ENCODE measurements around the gene SSNA1. TPM values are rescaled to one million over a fixed set of nuclear protein-coding genes. Genes with fewer than 3 reads are reported as not detected.

Gene SSNA1
- total RNA-seq, 1 donor from 2014 or later = 123 TPM

- Histone ChIP-seq H3K9me3 (no peaks in the 10 kb centered on the region), H3K36me3 (no peaks in the 10 kb centered on the region), H3K27ac (peak within 1 kb of the TSS; percentile 94 to 95), H3K4me1 (peaks cover 5 to 19% of the 10 kb centered on the region in 2 donors), H3K27me3 (no peaks in the 10 kb centered on the region), H3K4me3 (peak within 1 kb of the TSS; percentile 75 to 89)
- no peak for DNase-seq (ENCODE audit: low spot score in 2 of 2)
- intact Hi-C loops (cut with DNase I) = loop anchor here (1.0 to 10.0 kb wide), 5 partner anchors 18 to 428 kb away; partner anchors contain the start of genes ANAPC2, CCDC183, SSNA1 and TMEM141
- no peak for TF ChIP-seq CTCF (IDR thresholded peaks at IDR 0.05)
These were observed 34.0 kb downstream of the SSNA1 start, which contains the start of gene RNF208 for GRCh38 chr9:137222190-137223077. TSS of gene RNF208 (minus strand) at chr9:137222240. CDS start at chr9:137221212, 1,028 bp downstream.

GRCh38 chr9:137223078-137223970 lies 34.8 kb downstream of the SSNA1 start:
- H3K27ac ChIP-seq = peak overlapping the region; percentile 94 to 95
- H3K4me1 ChIP-seq = peaks cover 5 to 19% of the 10 kb centered on the region in 2 donors
- H3K36me3 ChIP-seq = no peaks in the 10 kb centered on the region
- H3K9me3 ChIP-seq = no peaks in the 10 kb centered on the region
- no peak for TF ChIP-seq CTCF (IDR thresholded peaks at IDR 0.05)
- DNase-seq (ENCODE audit: low spot score in 2 of 2) = peak; percentile 94 to 99
- intact Hi-C loops (cut with DNase I) = loop anchor here (1.0 to 10.0 kb wide), 5 partner anchors 17 to 429 kb away; partner anchors contain the start of genes ANAPC2, CCDC183, SSNA1 and TMEM141
- H3K27me3 ChIP-seq = no peaks in the 10 kb centered on the region
- peak overlapping the region; percentile 75 to 89 for H3K4me3 ChIP-seq

GRCh38 chr9:137224830-137225694 lies 36.6 kb downstream of the SSNA1 start, which contains the start of gene CYSRT1:
TSS of gene CYSRT1 (plus strand) at chr9:137225174. CDS start at chr9:137225622, 448 bp downstream.
- Histone ChIP-seq H3K4me3 (peak within 1 kb of the TSS; percentile 75 to 89), H3K27me3 (no peaks in the 10 kb centered on the region), H3K36me3 (no peaks in the 10 kb centered on the region), H3K27ac (peak within 1 kb of the TSS; percentile 94 to 95), H3K4me1 (peaks cover 5 to 19% of the 10 kb centered on the region in 2 donors), H3K9me3 (no peaks in the 10 kb centered on the region)
- no peak for TF ChIP-seq CTCF (IDR thresholded peaks at IDR 0.05)
- intact Hi-C loops (cut with DNase I) = loop anchor here (10.0 kb wide), 1 partner anchor 430 kb away; the partner anchor contains the start of genes CCDC183 and TMEM141
- DNase-seq (ENCODE audit: low spot score in 2 of 2) = no peak

- Histone ChIP-seq H3K4me1 (peaks cover 5 to 19% of the 10 kb centered on the region in 2 donors), H3K9me3 (no peaks in the 10 kb centered on the region), H3K36me3 (no peaks in the 10 kb centered on the region), H3K27me3 (no peaks in the 10 kb centered on the region), H3K4me3 (no peak overlapping the region), H3K27ac (no peak overlapping the region)
- no peak for DNase-seq (ENCODE audit: low spot score in 2 of 2)
- intact Hi-C loops (cut with DNase I) = loop anchor here (2.0 to 10.0 kb wide), 2 partner anchors 107 to 431 kb away; partner anchors contain the start of genes CCDC183 and TMEM141
- TF ChIP-seq CTCF (IDR thresholded peaks at IDR 0.05) = no peak
These were observed 37.3 kb downstream of the SSNA1 start for GRCh38 chr9:137225699-137226331.
